DND-41 (cell line): Measurements from ENCODE around the gene ANXA4.
"Not testable (repeated sequence)": the region's sequence is repeated elsewhere in the genome, so short reads cannot be mapped to it uniquely, and the experiment has no call there.

Experiments
- EZH2 ChIP-seq: IDR thresholded peaks from 3 replicates; pipeline ENCODE4 v1.6.1; 2012; ENCODE audit warnings: borderline replicate concordance, low read depth, mild to moderate bottlenecking, moderate library complexity, low read length, inconsistent platforms; ENCODE audit not compliant: severe bottlenecking
- TF ChIP-seq, protein P1 (sequence below): IDR thresholded peaks from 2 replicates; pipeline ENCODE4 v1.5.1; 2012; ENCODE audit warnings: borderline replicate concordance, low read length, moderate library complexity, mild to moderate bottlenecking; ENCODE audit not compliant: poor library complexity, severe bottlenecking; ENCODE audit errors: extremely low read depth

DNA sequence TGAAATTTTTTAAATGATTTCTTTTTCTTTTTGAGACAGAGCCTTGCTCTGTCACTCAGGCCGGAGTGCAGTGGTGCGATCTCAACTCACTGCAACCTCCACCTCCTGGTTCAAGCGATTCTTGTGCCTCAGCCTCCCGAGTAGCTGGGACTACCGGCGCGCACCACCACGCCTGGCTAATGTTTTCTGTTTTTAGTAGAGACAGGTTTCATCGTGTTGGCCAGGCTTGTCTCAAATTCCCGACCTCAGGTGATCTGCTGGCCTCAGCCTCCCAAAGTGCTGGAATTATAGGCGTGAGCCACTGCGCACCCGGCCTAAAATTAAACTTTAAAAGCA is 88.9 kb downstream of the ANXA4 start:
- TF ChIP-seq, protein P1, sequence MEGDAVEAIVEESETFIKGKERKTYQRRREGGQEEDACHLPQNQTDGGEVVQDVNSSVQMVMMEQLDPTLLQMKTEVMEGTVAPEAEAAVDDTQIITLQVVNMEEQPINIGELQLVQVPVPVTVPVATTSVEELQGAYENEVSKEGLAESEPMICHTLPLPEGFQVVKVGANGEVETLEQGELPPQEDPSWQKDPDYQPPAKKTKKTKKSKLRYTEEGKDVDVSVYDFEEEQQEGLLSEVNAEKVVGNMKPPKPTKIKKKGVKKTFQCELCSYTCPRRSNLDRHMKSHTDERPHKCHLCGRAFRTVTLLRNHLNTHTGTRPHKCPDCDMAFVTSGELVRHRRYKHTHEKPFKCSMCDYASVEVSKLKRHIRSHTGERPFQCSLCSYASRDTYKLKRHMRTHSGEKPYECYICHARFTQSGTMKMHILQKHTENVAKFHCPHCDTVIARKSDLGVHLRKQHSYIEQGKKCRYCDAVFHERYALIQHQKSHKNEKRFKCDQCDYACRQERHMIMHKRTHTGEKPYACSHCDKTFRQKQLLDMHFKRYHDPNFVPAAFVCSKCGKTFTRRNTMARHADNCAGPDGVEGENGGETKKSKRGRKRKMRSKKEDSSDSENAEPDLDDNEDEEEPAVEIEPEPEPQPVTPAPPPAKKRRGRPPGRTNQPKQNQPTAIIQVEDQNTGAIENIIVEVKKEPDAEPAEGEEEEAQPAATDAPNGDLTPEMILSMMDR: not testable (repeated sequence)
- not testable (repeated sequence) for TF ChIP-seq EZH2
